Activated CD4-positive, alpha-beta T cell treated with anti-CD3 and anti-CD28 coated beads, Interleukin-2, amount 10 ng/mL, durations not matched to agents 7 days and 5 days (primary cell): ENCODE data around the gene CCL2. TPM values are rescaled to one million over a fixed set of nuclear protein-coding genes. Genes with fewer than 3 reads are reported as not detected.

Source experiments
- CTCF ChIA-PET: fragments of 350-600 bp; sonication (Branson Sonifier 250); formaldehyde crosslinking; loops from one replicate; lab custom pipeline; 2021; ENCODE audit warnings: antibody characterized with exemption; lab: Charles Lee
- POLR2A ChIA-PET: fragments of 350-600 bp; sonication (Branson Sonifier 250); formaldehyde crosslinking; loops from one replicate; lab custom pipeline; 2021; ENCODE audit warnings: antibody characterized with exemption; lab: Charles Lee
- DNase-seq: peaks from one replicate; pipeline ENCODE4 v3.0.0-alpha.2; 2020
- H3K27ac Mint-ChIP-seq: one replicate; pipeline ENCODE4 v1.8.0; 2021; ENCODE audit warnings: mild to moderate bottlenecking, moderate library complexity, mixed read lengths
- H3K27me3 Mint-ChIP-seq: one replicate; pipeline ENCODE4 v1.8.0; 2021; ENCODE audit warnings: mixed read lengths
- H3K36me3 Mint-ChIP-seq: one replicate; pipeline ENCODE4 v1.8.0; 2021; ENCODE audit warnings: low read depth, mixed read lengths
- H3K4me1 Mint-ChIP-seq: one replicate; pipeline ENCODE4 v1.8.0; 2021; ENCODE audit warnings: mixed read lengths
- H3K4me3 Mint-ChIP-seq: one replicate; pipeline ENCODE4 v1.8.0; 2021; ENCODE audit warnings: mild to moderate bottlenecking, moderate library complexity, mixed read lengths
- H3K9me3 Mint-ChIP-seq: one replicate; pipeline ENCODE4 v1.8.0; 2021; ENCODE audit warnings: mixed read lengths
- total RNA-seq, 2 experiments: library from RNA; stranded (reverse); gene quantifications; one replicate each; pipeline ENCODE4 v1.2.3, GENCODE V29; 2021

Gene CCL2
- total RNA-seq, 2 experiments from 2014 or later, result not detected

GRCh38 chr17:34291721-34292348 is 36.8 kb downstream of the CCL2 start:
- H3K27ac Mint-ChIP-seq, result no peak overlapping the region
- H3K36me3 Mint-ChIP-seq, result no peaks in the 10 kb centered on the region
- H3K4me1 Mint-ChIP-seq, result no peaks in the 10 kb centered on the region
- peaks cover 12% of the 10 kb centered on the region for H3K27me3 Mint-ChIP-seq
- H3K4me3 Mint-ChIP-seq, result no peak overlapping the region
- ChIA-PET POLR2A (no interaction called here), CTCF (interaction anchor here (1.6 kb wide), 1 partner anchor 70 kb away, joined by 4 read pairs; no protein-coding TSS in a partner anchor)
- DNase-seq, result no peak
- no peaks in the 10 kb centered on the region for H3K9me3 Mint-ChIP-seq

- H3K27ac Mint-ChIP-seq, result no peak overlapping the region
- ChIA-PET POLR2A (no interaction called here), CTCF (no interaction called here)
- peaks cover 4% of the 10 kb centered on the region for H3K9me3 Mint-ChIP-seq
- DNase-seq, result no peak
- H3K36me3 Mint-ChIP-seq, result no peaks in the 10 kb centered on the region
- H3K27me3 Mint-ChIP-seq, result peaks cover 8% of the 10 kb centered on the region
- H3K4me3 Mint-ChIP-seq, result no peak overlapping the region
- H3K4me1 Mint-ChIP-seq, result peaks cover 4% of the 10 kb centered on the region
These were observed 43.9 kb downstream of the CCL2 start for GRCh38 chr17:34299027-34299426.

GRCh38 chr17:34299956-34300577 is 45.0 kb downstream of the CCL2 start:
- CTCF ChIA-PET, result no interaction called here
- Mint-ChIP-seq H3K9me3 (peaks cover 4% of the 10 kb centered on the region), H3K4me3 (no peak overlapping the region), H3K36me3 (no peaks in the 10 kb centered on the region), H3K27ac (no peak overlapping the region), H3K27me3 (peaks cover 8% of the 10 kb centered on the region), H3K4me1 (peaks cover 4% of the 10 kb centered on the region)
- no peak for DNase-seq
- POLR2A ChIA-PET, result no interaction called here

GRCh38 chr17:34300652-34301370 is 45.7 kb downstream of the CCL2 start:
- no peaks in the 10 kb centered on the region for H3K36me3 Mint-ChIP-seq
- POLR2A ChIA-PET, result no interaction called here

GRCh38 chr17:34301986-34302385 is 46.9 kb downstream of the CCL2 start:
- CTCF ChIA-PET, result interaction anchor here (0.9 kb wide), 1 partner anchor 101 kb away, joined by 3 read pairs; no protein-coding TSS in a partner anchor
- H3K36me3 Mint-ChIP-seq, result no peaks in the 10 kb centered on the region

More at GRCh38 chr17:34300652-34301370, 45.7 kb downstream of the CCL2 start:
- Mint-ChIP-seq H3K27me3 (peaks cover 7% of the 10 kb centered on the region), H3K4me3 (no peak overlapping the region), H3K4me1 (peaks cover 4% of the 10 kb centered on the region), H3K27ac (no peak overlapping the region), H3K9me3 (peaks cover 4% of the 10 kb centered on the region)
- CTCF ChIA-PET, result no interaction called here
- no peak for DNase-seq

GRCh38 chr17:34302636-34303035 is 47.6 kb downstream of the CCL2 start:
- POLR2A ChIA-PET, result no interaction called here
- peaks cover 4% of the 10 kb centered on the region for H3K9me3 Mint-ChIP-seq
- peaks cover 13% of the 10 kb centered on the region for H3K4me1 Mint-ChIP-seq
- no peaks in the 10 kb centered on the region for H3K36me3 Mint-ChIP-seq
- H3K27me3 Mint-ChIP-seq, result peaks cover 7% of the 10 kb centered on the region
- no peak for DNase-seq
- CTCF ChIA-PET, result interaction anchor here (0.9 kb wide), 1 partner anchor 102 kb away, joined by 3 read pairs; no protein-coding TSS in a partner anchor
- H3K27ac Mint-ChIP-seq, result no peak overlapping the region
- H3K4me3 Mint-ChIP-seq, result no peak overlapping the region

More at GRCh38 chr17:34301986-34302385, 46.9 kb downstream of the CCL2 start:
- peaks cover 7% of the 10 kb centered on the region for H3K27me3 Mint-ChIP-seq
- POLR2A ChIA-PET, result no interaction called here
- H3K4me3 Mint-ChIP-seq, result no peak overlapping the region
- no peak for DNase-seq
- peaks cover 4% of the 10 kb centered on the region for H3K9me3 Mint-ChIP-seq
- no peak overlapping the region for H3K27ac Mint-ChIP-seq
- H3K4me1 Mint-ChIP-seq, result peaks cover 7% of the 10 kb centered on the region

- CTCF ChIA-PET, result no interaction called here
- DNase-seq, result no peak
- POLR2A ChIA-PET, result no interaction called here
- peaks cover under 1% of the 10 kb centered on the region for H3K9me3 Mint-ChIP-seq
- no peaks in the 10 kb centered on the region for H3K36me3 Mint-ChIP-seq
- H3K27ac Mint-ChIP-seq, result no peak overlapping the region
- peaks cover 18% of the 10 kb centered on the region for H3K4me1 Mint-ChIP-seq
- H3K4me3 Mint-ChIP-seq, result no peak overlapping the region
- peaks cover 3% of the 10 kb centered on the region for H3K27me3 Mint-ChIP-seq
These were observed 48.5 kb downstream of the CCL2 start for GRCh38 chr17:34303606-34304005.

GRCh38 chr17:34305061-34305460 is 50.0 kb downstream of the CCL2 start:
- H3K27ac Mint-ChIP-seq, result no peak overlapping the region
- peaks cover 20% of the 10 kb centered on the region for H3K4me1 Mint-ChIP-seq
- ChIA-PET POLR2A (interaction anchor here (0.7 kb wide), 1 partner anchor 20 kb away, joined by 3 read pairs; no protein-coding TSS in a partner anchor), CTCF (no interaction called here)
- DNase-seq, result no peak
- no peaks in the 10 kb centered on the region for H3K36me3 Mint-ChIP-seq
- H3K4me3 Mint-ChIP-seq, result no peak overlapping the region
- no peaks in the 10 kb centered on the region for H3K9me3 Mint-ChIP-seq
- peaks cover 2% of the 10 kb centered on the region for H3K27me3 Mint-ChIP-seq

GRCh38 chr17:34305606-34306005 is 50.5 kb downstream of the CCL2 start:
- peaks cover 20% of the 10 kb centered on the region for H3K4me1 Mint-ChIP-seq
- no peak overlapping the region for H3K4me3 Mint-ChIP-seq
- H3K27me3 Mint-ChIP-seq, result peaks cover 2% of the 10 kb centered on the region
- H3K27ac Mint-ChIP-seq, result no peak overlapping the region
- no peaks in the 10 kb centered on the region for H3K36me3 Mint-ChIP-seq
- CTCF ChIA-PET, result no interaction called here
- no peak for DNase-seq
- H3K9me3 Mint-ChIP-seq, result no peaks in the 10 kb centered on the region
- POLR2A ChIA-PET, result no interaction called here

GRCh38 chr17:34306466-34306865 is 51.4 kb downstream of the CCL2 start:
- CTCF ChIA-PET, result no interaction called here
- no peak overlapping the region for H3K27ac Mint-ChIP-seq
- DNase-seq, result no peak
- H3K36me3 Mint-ChIP-seq, result no peaks in the 10 kb centered on the region
- no peaks in the 10 kb centered on the region for H3K9me3 Mint-ChIP-seq
- peaks cover 16% of the 10 kb centered on the region for H3K4me1 Mint-ChIP-seq
- peaks cover 4% of the 10 kb centered on the region for H3K27me3 Mint-ChIP-seq
- no peak overlapping the region for H3K4me3 Mint-ChIP-seq
- POLR2A ChIA-PET, result no interaction called here

Other genes starting within 250 kb of the CCL2 start
- not detected for gene CCL7, start 14.9 kb downstream of the CCL2 start, total RNA-seq
- gene CCL11, start 30.5 kb downstream of the CCL2 start, total RNA-seq, result not detected
- gene CCL8, start 64.2 kb downstream of the CCL2 start, total RNA-seq, result not detected
- not detected for gene CCL13, start 101.2 kb downstream of the CCL2 start, total RNA-seq
- gene CCL1, start 107.9 kb downstream of the CCL2 start, total RNA-seq, result under 1 TPM; 0.87 TPM